C4-2B (cell line): ENCODE data around the gene NEIL1.
"Not testable (repeated sequence)": the region's sequence is repeated elsewhere in the genome, so short reads cannot be mapped to it uniquely, and the experiment has no call there.

Source experiments
- CTCF ChIP-seq: fragments of 450-650 bp; conservative IDR thresholded peaks from 2 replicates; pipeline ENCODE4 v1.5.1; 2017; ENCODE audit warnings: mild to moderate bottlenecking
- ZFX ChIP-seq: fragments of 450-650 bp; IDR thresholded peaks from 2 replicates; pipeline ENCODE4 v1.6.1; 2017

GRCh38 chr15:75312548-75312947 is 34.3 kb upstream of the NEIL1 start:
- TF ChIP-seq CTCF, ZFX: not testable (repeated sequence)
